ENCODE results near the gene UBE3B.

UBE3B gene

GRCh38 chr12:109568486-109568885 is 91.1 kb downstream of the UBE3B start:
- no peak for DNase-seq

GRCh38 chr12:109571773-109572505 is 94.5 kb downstream of the UBE3B start:
- DNase-seq: no peak

GRCh38 chr12:109572506-109572845 is 95.0 kb downstream of the UBE3B start:
- DNase-seq: no peak

- DNase-seq: peak; percentile 86 to 99 (median 98)
Observed at GRCh38 chr12:109573029-109573913, 95.8 kb downstream of the UBE3B start, which contains the start of the genes MMAB and MVK. MMAB (minus strand) TSS chr12:109573504; CDS start chr12:109573480, 24 bp downstream. MVK (plus strand) TSS chr12:109573794; CDS start chr12:109574823, 1,029 bp downstream.

GRCh38 chr12:109573914-109574244 is 96.4 kb downstream of the UBE3B start:
- no peak for DNase-seq

GRCh38 chr12:109575683-109576082 is 98.2 kb downstream of the UBE3B start:
- no peak for DNase-seq

- no peak for DNase-seq
Observed at GRCh38 chr12:109577311-109577710, 99.9 kb downstream of the UBE3B start.

GRCh38 chr12:109578330-109578927 is 101.0 kb downstream of the UBE3B start:
- no peak for DNase-seq

- DNase-seq: no peak
Observed at GRCh38 chr12:109579639-109580038, 102.2 kb downstream of the UBE3B start.

GRCh38 chr12:109580272-109580671 is 102.8 kb downstream of the UBE3B start:
- DNase-seq: peak in 4 of 56 donors; percentile 3 to 19 (median 12)

GRCh38 chr12:109580684-109581333 is 103.4 kb downstream of the UBE3B start:
- no peak for DNase-seq

GRCh38 chr12:109581334-109581691 is 103.9 kb downstream of the UBE3B start:
- DNase-seq: no peak

- DNase-seq: no peak
Observed at GRCh38 chr12:109581856-109582255, 104.4 kb downstream of the UBE3B start.

GRCh38 chr12:109582636-109583035 is 105.2 kb downstream of the UBE3B start:
- no peak for DNase-seq

- no peak for DNase-seq
Observed at GRCh38 chr12:109583733-109584132, 106.3 kb downstream of the UBE3B start.
